Measurements from ENCODE around the gene YY1.
"Not testable (repeated sequence)": the region's sequence is repeated elsewhere in the genome, so short reads cannot be mapped to it uniquely, and the experiment has no call there.

Gene YY1

DNA sequence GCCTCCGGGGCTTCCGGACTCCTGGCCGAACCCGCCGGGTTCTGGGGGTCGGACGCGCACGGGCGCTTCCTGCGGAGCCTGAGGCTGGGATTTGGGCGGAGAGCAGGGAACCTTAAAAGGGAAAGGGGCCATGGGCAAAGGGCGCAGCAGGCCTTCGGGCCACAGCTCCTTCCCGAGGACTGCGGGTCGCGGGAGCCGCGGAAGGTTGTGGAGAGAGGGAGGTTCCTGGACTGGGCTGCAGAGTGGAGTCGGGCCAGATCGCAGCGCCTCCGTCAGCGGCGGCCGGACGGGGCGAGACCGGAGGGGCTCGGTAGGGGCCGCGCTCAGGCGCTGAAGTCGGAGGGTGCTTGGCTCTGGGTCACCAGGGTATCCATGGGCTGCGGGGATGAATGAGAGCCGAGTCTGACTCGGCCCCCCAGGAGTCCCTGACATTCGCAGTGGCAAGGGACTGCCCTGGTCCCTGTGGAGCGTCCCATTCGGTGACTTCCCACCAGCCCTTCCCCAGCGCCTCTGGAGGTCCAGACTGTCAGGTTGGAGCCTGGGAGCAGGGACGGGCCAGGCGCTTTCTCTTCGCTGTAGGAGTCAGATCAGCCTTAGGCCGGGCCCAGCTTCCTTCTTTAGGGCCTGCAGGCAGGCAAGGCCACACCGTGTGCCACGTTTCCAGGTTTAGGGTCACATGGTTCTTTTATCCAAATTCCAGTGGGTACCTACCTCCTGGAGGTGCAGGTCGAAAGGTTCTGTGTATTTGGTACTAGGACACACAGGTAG lies 68.2 kb downstream of the YY1 start:
- no peak for DNase-seq (ENCODE audit: low read depth)
- H3K4me3 ChIP-seq (ENCODE audit: low read depth, low read length) = peak overlapping the region; percentile 84
- TF ChIP-seq, protein P1, sequence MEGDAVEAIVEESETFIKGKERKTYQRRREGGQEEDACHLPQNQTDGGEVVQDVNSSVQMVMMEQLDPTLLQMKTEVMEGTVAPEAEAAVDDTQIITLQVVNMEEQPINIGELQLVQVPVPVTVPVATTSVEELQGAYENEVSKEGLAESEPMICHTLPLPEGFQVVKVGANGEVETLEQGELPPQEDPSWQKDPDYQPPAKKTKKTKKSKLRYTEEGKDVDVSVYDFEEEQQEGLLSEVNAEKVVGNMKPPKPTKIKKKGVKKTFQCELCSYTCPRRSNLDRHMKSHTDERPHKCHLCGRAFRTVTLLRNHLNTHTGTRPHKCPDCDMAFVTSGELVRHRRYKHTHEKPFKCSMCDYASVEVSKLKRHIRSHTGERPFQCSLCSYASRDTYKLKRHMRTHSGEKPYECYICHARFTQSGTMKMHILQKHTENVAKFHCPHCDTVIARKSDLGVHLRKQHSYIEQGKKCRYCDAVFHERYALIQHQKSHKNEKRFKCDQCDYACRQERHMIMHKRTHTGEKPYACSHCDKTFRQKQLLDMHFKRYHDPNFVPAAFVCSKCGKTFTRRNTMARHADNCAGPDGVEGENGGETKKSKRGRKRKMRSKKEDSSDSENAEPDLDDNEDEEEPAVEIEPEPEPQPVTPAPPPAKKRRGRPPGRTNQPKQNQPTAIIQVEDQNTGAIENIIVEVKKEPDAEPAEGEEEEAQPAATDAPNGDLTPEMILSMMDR (IDR thresholded peaks at IDR 0.05; ENCODE audit: insufficient read depth, low read depth, low read length, missing control alignments) = no peak

DNA sequence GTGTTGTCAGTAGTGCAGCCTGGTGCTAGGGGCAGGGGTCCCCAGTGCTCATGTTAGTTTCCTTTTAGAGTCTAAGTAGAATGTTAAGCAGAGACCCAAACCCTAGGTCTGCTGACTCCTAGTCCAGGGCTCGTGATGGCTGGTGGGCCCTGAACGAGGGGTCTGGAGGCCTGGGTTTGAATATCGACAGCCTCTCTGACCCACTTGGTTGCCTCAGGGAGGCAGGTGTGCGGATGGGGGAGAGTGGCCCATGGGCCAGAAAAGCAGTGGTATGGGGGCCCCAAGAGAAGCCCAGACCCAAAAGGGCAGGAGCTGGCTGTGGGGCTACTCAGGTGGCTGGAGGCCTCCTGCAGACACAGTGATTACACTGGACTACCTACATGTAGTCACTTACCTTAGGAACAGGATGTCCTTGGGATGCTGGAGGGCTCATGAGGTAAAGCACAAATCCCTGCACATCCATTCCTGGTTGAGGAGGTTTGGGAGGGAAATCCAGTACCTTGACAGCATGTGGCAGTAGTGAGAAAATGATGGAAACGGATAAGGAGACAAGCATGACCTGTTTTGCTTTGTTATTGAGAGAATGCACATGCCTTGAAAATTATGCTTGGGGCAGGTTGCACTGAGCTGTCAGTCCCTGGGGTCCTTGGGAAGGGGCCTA lies 69.0 kb downstream of the YY1 start:
- TF ChIP-seq, protein P1 (IDR thresholded peaks at IDR 0.05; ENCODE audit: insufficient read depth, low read depth, low read length, missing control alignments) = no peak
- no peak for DNase-seq (ENCODE audit: low read depth)
- H3K4me3 ChIP-seq (ENCODE audit: low read depth, low read length) = no peak overlapping the region

DNA sequence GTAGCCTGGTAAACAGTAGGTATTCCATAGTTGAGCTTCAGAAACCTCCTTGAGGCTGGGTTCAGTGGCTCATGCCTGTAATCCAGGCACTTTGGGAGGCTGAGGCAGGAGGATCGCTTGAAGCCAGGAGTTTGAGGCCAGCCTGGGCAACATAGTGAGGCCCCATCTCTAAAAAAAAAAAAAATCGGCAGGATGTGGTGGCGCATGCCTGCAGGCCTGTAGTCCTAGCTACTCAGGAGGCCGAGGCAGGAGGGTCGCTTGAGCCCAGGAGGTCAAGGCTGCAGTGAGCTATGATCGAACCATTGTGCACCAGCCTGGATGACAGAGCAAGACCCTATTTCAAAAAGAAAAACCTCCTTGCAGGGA lies 69.5 kb downstream of the YY1 start:
- not testable (repeated sequence) for H3K4me3 ChIP-seq (ENCODE audit: low read depth, low read length); DNase-seq (ENCODE audit: low read depth)

DNA sequence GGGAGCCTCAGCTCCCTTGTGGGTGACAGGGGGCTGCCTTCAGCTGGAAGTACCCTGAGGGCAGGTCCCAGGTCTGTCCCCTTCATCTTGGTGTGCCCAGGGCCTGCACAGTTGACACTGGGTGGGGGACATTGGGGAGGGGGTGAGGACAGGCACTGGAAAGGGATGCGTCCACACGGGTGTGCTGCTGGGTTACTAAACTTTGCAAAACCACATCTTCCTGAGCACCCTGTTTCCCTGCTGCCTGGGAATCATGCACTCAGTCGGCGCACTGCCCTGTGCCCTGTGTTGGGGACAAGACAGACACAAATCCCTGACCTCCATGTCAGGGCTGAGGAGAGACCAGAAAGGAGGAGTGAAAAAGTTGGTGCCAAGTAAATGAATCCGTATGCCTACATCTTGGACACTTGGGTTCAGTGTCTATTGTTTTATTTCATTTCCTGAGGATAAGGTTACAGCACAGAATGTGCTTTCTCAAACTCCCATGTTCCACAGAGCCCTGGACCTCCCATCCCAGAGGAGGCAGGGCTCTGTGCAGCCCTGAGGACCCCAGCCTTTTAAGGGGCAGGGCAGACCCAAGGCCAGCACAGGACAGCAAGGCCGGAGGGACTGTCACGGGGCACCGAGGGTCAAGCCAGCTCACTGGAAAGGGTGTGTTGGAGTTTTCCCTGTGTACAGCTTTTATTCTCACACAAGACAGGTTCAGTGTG lies 70.2 kb downstream of the YY1 start:
- H3K4me3 ChIP-seq (ENCODE audit: low read depth, low read length) = no peak overlapping the region
- no peak for DNase-seq (ENCODE audit: low read depth)
- TF ChIP-seq, protein P1 (IDR thresholded peaks at IDR 0.05; ENCODE audit: insufficient read depth, low read depth, low read length, missing control alignments) = no peak

DNA sequence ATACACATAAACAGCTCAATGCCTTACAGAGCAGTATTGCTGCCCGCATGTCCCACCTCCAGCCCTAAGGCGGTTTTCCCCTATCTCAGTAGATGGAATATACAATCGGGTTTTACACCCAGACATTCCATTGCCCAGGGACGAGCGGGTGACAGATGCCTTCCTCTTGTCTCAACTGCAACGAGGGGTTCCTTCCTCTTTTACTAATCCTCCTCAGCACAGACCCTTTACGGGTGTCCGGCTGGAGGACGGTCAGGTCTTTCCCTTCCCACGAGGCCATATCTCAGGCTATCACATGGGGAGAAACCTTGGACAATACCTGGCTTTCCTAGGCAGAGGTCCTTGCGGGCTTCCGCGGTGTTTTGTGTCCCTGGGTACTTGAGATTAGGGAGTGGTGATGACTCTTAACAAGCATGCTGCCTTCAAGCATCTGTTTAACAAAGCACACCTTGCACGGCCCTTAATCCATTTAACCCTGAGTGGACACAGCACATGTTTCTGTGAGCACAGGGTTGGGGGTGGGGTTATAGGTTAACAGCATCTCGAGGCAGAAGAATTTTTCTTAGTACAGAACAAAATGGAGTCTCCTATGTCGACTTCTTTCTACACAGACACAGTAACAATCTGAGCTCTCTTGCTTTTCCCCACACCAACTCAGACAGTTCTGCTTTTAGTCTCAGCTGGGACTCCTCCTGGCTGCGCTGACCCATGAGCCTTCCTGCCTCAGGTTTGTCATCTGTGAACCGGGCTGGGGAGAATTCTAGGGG lies 73.3 kb downstream of the YY1 start:
- DNase-seq (ENCODE audit: low read depth); H3K4me3 ChIP-seq (ENCODE audit: low read depth, low read length): not testable (repeated sequence)

DNA sequence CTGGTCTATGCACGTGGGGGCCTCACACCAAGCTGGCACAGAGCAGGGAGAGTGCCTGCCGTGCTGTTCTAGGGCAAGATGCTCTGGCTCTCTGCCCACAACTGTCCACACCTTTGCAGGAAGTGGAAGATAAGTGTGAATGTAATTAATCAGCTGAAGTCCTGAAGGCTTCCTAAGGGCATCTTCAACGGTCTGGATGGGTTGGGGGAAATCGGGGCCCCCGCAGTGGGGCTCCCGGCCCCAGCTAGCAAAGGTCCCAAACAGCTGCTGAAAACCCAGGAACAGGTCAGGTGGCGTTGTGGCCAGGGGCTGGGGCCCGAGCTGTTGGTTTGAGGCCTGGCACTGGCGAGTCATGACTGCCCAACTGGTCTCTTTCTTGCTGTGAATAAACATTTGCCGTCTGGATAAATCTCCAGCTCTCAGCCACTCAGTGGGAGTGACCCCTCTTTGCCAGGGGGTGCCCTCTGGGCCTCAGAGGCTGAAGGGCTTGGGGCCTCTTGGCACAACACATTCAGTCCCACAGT lies 74.0 kb downstream of the YY1 start:
- TF ChIP-seq, protein P1 (IDR thresholded peaks at IDR 0.05; ENCODE audit: insufficient read depth, low read depth, low read length, missing control alignments) = no peak

DNA sequence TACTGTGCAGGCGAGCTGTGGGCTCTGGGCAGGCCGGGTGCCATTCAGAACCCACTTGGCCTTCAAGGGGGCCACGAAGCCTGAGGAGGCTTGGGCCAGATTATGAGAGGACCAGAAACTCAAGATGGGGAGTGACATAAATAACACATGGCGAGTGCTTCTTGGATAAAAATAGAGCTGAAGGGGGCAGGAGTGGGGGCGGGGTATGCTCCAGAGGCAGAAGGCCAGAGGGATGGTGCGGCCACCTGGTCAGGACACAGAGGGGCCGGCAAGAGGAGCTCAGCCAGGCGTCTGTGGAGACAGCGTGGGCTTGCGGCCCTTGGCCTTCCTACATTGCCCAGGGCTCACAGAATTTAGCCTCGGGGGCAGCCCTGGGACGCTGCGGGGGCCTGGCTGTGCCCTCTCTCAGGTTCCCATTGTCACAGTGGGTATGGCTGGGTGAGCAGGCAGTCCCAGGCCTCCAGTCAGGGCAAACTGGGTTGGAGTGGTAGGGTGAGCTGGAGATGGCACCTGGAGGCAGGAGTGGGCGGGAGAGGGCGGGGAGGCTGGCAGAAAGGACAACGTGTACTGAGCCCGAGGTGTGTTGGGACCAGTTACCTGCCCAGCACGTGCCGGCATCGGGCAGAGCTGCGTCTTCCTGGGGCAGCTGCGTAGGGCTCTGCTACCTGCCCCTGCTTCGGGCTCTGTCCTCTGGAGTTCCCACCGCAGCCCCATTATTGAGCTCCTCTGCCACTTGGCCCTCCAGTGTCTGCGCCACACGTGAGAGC lies 74.7 kb downstream of the YY1 start:
- H3K4me3 ChIP-seq (ENCODE audit: low read depth, low read length) = no peak overlapping the region
- no peak for DNase-seq (ENCODE audit: low read depth)
- TF ChIP-seq, protein P1 (IDR thresholded peaks at IDR 0.05; ENCODE audit: insufficient read depth, low read depth, low read length, missing control alignments) = no peak

More for the DNA sequence above, 74.0 kb downstream of the YY1 start:
- no peak for DNase-seq (ENCODE audit: low read depth)
- H3K4me3 ChIP-seq (ENCODE audit: low read depth, low read length) = no peak overlapping the region

Measured in GM12865 (cell line).